Right lobe of liver (tissue), 4 donors: ENCODE results near the gene CUL7.

Experiments used
- POLR2A ChIP-seq: fragments of 450-650 bp; IDR thresholded peaks from one replicate; pipeline ENCODE4 v1.6.1; 2017; ENCODE audit warnings: antibody characterized with exemption, mild to moderate bottlenecking
- TF ChIP-seq, protein P1 (sequence below), 4 donors: fragments of 200-600 bp in 3 of 4; fragments of 450-650 bp in 1 of 4; IDR thresholded peaks; one replicate each; pipeline versions ENCODE4 v1.5.1 to v1.8.0; 2016 to 2022; ENCODE audit warnings: antibody characterized with exemption in 4 of 4, mild to moderate bottlenecking in 2 of 4
- donor health status: DM: no; HTN: no; CAD: no.
- donor health status: DM: no; HTN: no; CAD: no.
- donor health status: DM: no; HTN: yes; CAD: no.

DNA sequence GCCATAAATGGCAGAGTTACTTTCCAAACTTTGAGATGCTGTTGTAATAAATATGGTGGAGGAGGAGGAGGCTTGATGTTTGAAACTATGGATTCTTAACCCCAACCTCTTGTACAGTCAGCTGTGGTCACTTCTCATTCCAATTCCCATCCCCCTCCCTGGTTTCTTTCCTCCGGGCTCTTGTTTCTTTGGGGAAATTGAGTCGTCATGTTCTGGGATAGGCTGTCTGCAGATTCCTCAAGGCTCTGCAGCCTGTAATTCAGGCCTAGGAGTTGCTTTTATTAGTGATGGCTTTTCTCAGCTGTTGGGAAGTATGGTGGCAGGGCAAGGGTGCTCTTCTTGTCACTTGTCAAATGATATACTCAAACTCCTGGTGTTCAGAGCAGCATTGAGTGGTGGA is 25.0 kb upstream of the CUL7 start:
- TF ChIP-seq, protein P1, sequence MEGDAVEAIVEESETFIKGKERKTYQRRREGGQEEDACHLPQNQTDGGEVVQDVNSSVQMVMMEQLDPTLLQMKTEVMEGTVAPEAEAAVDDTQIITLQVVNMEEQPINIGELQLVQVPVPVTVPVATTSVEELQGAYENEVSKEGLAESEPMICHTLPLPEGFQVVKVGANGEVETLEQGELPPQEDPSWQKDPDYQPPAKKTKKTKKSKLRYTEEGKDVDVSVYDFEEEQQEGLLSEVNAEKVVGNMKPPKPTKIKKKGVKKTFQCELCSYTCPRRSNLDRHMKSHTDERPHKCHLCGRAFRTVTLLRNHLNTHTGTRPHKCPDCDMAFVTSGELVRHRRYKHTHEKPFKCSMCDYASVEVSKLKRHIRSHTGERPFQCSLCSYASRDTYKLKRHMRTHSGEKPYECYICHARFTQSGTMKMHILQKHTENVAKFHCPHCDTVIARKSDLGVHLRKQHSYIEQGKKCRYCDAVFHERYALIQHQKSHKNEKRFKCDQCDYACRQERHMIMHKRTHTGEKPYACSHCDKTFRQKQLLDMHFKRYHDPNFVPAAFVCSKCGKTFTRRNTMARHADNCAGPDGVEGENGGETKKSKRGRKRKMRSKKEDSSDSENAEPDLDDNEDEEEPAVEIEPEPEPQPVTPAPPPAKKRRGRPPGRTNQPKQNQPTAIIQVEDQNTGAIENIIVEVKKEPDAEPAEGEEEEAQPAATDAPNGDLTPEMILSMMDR (IDR thresholded peaks at IDR 0.05): no peak
- TF ChIP-seq POLR2A: no peak
